Measurements from ENCODE around the gene ANKRD26. TPM values are rescaled to one million over a fixed set of nuclear protein-coding genes. Genes with fewer than 3 reads are reported as not detected.
"Not testable (repeated sequence)": the region's sequence is repeated elsewhere in the genome, so short reads cannot be mapped to it uniquely, and the experiment has no call there.

Gene ANKRD26
- total RNA-seq, 1 donor from 2014 or later = 14.0 TPM

- Histone ChIP-seq H3K27ac (replicated peaks) (no peak overlapping the region), H3K9me3 (replicated peaks) (no peaks in the 10 kb centered on the region), H3K36me3 (peaks cover 75% of the 10 kb centered on the region), H3K27me3 (ENCODE audit: low read depth) (no peaks in the 10 kb centered on the region), H3K4me3 (no peak overlapping the region), H3K4me1 (no peaks in the 10 kb centered on the region)
- no peak for DNase-seq
- no peak for TF ChIP-seq CTCF (IDR thresholded peaks at IDR 0.05; ENCODE audit: borderline replicate concordance)
- intact Hi-C loops (cut with micrococcal nuclease) = no loop called here
Measured at GRCh38 chr10:27088119-27089044, 11.9 kb downstream of the ANKRD26 start.

GRCh38 chr10:27072436-27073114 lies 27.7 kb downstream of the ANKRD26 start:
- intact Hi-C loops (cut with micrococcal nuclease) = no loop called here
- Histone ChIP-seq H3K9me3 (replicated peaks) (peaks cover 9% of the 10 kb centered on the region), H3K36me3 (peaks cover 86% of the 10 kb centered on the region), H3K27me3 (ENCODE audit: low read depth) (no peaks in the 10 kb centered on the region), H3K27ac (replicated peaks) (no peak overlapping the region), H3K4me3 (no peak overlapping the region), H3K4me1 (no peaks in the 10 kb centered on the region)
- no peak for DNase-seq
- no peak for TF ChIP-seq CTCF (IDR thresholded peaks at IDR 0.05; ENCODE audit: borderline replicate concordance)

GRCh38 chr10:27068217-27068891 lies 31.9 kb downstream of the ANKRD26 start:
- no peak for TF ChIP-seq CTCF (IDR thresholded peaks at IDR 0.05; ENCODE audit: borderline replicate concordance)
- Histone ChIP-seq H3K36me3 (peaks cover 65% of the 10 kb centered on the region), H3K4me1 (no peaks in the 10 kb centered on the region), H3K27ac (replicated peaks) (no peak overlapping the region), H3K4me3 (no peak overlapping the region), H3K27me3 (ENCODE audit: low read depth) (no peaks in the 10 kb centered on the region), H3K9me3 (replicated peaks) (no peaks in the 10 kb centered on the region)
- intact Hi-C loops (cut with micrococcal nuclease) = no loop called here
- DNase-seq = no peak

GRCh38 chr10:27065084-27065483 lies 35.2 kb downstream of the ANKRD26 start:
- Histone ChIP-seq H3K4me1 (no peaks in the 10 kb centered on the region), H3K36me3 (peaks cover 70% of the 10 kb centered on the region), H3K27me3 (ENCODE audit: low read depth) (no peaks in the 10 kb centered on the region), H3K9me3 (replicated peaks) (no peaks in the 10 kb centered on the region), H3K27ac (replicated peaks) (no peak overlapping the region), H3K4me3 (no peak overlapping the region)
- intact Hi-C loops (cut with micrococcal nuclease) = no loop called here
- no peak for DNase-seq
- TF ChIP-seq CTCF (IDR thresholded peaks at IDR 0.05; ENCODE audit: borderline replicate concordance) = no peak

- TF ChIP-seq CTCF (IDR thresholded peaks at IDR 0.05; ENCODE audit: borderline replicate concordance) = no peak
- Histone ChIP-seq H3K4me1 (no peaks in the 10 kb centered on the region), H3K36me3 (peaks cover 76% of the 10 kb centered on the region), H3K27ac (replicated peaks) (no peak overlapping the region), H3K4me3 (no peak overlapping the region), H3K9me3 (replicated peaks) (no peaks in the 10 kb centered on the region), H3K27me3 (ENCODE audit: low read depth) (no peaks in the 10 kb centered on the region)
- no peak for DNase-seq
- intact Hi-C loops (cut with micrococcal nuclease) = no loop called here
Measured at GRCh38 chr10:27052656-27053055, 47.6 kb downstream of the ANKRD26 start.

- DNase-seq; H3K27me3 ChIP-seq (ENCODE audit: low read depth); H3K27ac ChIP-seq (replicated peaks); H3K4me3 ChIP-seq; H3K4me1 ChIP-seq; intact Hi-C loops (cut with micrococcal nuclease); H3K9me3 ChIP-seq (replicated peaks): not testable (repeated sequence)
- H3K36me3 ChIP-seq = peaks cover 84% of the 10 kb centered on the region
Measured at GRCh38 chr10:27045247-27045646, 55.0 kb downstream of the ANKRD26 start.

All from left ventricle myocardium inferior (tissue), 1 donor.